Left colon (tissue), 2 donors: ENCODE results near the gene SNRNP35. TPM values are rescaled to one million over a fixed set of nuclear protein-coding genes. Genes with fewer than 3 reads are reported as not detected.
A peak's percentile ranks its signal among the peaks of the same experiment; 100 is the strongest.
"Not testable (repeated sequence)": the region's sequence is repeated elsewhere in the genome, so short reads cannot be mapped to it uniquely, and the experiment has no call there.

ENCODE experiments used
- ATAC-seq: fragments of 200-7000 bp; cut with Tn5 transposase; one replicate; pipeline ENCODE4 v1.9.1; 2020; ENCODE audit warnings: mild to moderate bottlenecking, moderate library complexity
- DNase-seq, 2 donors: peaks; one replicate each; pipeline ENCODE4 v3.0.0-alpha.2; 2020
- intact Hi-C, 2 donors: fragments of 100-400 bp; cut with DNase I in 1 of 2; cut with micrococcal nuclease in 1 of 2; formaldehyde crosslinking; loops; one replicate each; pipeline versions ENCODE4 v1.11.2 to v1.14.0; 2022; cut with DNase I, micrococcal nuclease
- total RNA-seq, 2 donors: library from RNA; stranded (reverse); fragmentation: NEBNext Ultra II Directional; extraction: Animal tissue kit (Norgen Biotek cat#: 25700); gene quantifications; one replicate each; pipeline ENCODE4 v1.2.1, GENCODE V29; 2021
- donor health status: DM: no; HTN: no; CAD: no.
- donor health status: DM: yes; HTN: yes; CAD: no.

SNRNP35 gene
- total RNA-seq, 2 donors from 2014 or later, result 18.7 to 23.8 TPM

DNA sequence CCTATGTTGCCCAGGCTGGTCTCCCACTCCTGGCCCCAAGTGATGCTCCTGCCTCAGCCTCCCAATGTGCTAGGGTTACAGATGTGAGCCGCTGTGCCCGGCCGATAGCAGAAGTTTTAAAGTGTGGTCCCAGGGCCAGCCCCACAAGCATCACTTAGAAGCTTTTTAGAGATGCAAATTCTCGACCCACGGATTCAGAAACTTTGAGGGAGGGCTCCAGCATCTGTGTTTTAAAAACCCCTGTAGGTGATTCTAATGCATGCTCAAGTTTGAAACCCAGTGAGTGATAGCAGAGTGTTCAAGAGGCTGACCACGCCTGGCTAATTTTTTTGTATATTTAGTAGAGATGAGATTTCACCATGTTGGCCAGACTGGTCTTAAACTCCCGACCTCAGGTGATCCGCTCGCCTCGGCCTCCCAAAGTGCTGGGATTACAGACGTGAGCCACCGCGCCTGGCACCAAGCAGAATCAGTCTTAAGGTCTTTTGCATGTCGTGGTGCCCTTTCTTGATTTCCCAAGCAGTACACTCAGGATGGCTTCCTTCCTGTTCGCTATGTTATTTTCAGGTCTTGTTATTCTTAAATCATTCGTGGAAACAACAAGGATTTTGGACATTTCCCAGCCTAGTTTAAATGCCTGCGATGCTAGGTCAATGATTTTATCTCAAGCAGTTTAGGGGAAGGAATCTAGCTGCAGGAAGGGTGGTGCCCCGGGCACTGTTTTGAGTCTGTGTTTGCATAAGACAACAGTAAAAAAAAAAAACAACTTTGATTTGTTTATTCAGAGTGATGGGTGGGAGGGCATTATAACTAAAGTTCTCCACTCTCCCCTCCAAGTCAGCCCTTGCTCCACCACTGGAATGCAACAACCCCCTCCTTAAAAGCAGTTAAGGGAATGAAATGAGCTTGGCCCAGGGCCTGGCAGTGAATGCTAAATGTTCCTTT, 12.3 kb upstream of the SNRNP35 start:
- intact Hi-C loops, result no loop called here
- DNase-seq (no peak), ATAC-seq (peak; percentile 58)

- no peak for ATAC-seq
- no peak for DNase-seq
- intact Hi-C loops, result no loop called here
These were observed 11.6 kb upstream of the SNRNP35 start for GRCh38 chr12:123446333-123446713.

DNA sequence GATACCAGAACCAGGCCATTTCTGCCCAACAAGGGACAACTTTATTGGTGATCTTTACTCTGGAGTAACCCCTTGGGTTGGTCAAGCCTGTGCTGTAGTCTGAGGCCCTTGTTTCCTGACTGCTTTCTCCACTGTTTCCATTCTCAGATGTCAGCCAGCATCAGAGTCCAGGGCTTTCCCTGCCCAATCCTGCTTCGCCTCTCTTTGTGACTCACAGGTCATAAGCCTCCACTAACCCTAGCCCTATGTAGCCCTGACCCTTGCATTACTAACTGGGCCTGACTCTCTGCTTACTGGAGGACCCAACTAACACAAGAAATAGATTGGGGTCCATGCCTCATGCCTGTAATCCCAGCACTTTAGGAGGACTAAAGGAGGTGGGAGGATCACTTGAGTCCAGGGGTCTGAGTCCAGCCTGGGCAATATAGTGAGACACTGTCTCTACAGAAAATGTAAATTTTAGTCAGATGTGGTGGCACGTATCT, 8.6 kb upstream of the SNRNP35 start:
- ATAC-seq, result no peak
- no peak for DNase-seq
- intact Hi-C loops, result no loop called here

GRCh38 chr12:123449856-123450255, 8.1 kb upstream of the SNRNP35 start:
- ATAC-seq (no peak), DNase-seq (no peak)
- intact Hi-C loops, result no loop called here

- DNase-seq (no peak), ATAC-seq (no peak)
- intact Hi-C loops, result no loop called here
These were observed 7.3 kb upstream of the SNRNP35 start for GRCh38 chr12:123450636-123451035.

DNA sequence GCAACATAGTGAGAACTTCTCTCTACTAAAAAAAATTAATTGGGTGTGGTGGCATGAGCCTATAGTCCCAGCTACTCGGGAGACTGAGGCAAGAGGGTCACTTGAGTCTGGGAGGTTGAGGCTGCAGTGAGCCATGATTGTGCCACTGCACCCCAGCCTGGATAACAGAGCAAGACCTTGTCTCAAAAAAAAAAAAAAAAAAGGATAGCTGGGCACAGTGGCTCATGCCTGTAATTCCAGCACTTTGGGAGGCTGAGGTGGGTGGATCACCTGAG, 5.7 kb upstream of the SNRNP35 start:
- intact Hi-C loops, DNase-seq: not testable (repeated sequence)
- peak; percentile 14 for ATAC-seq

DNA sequence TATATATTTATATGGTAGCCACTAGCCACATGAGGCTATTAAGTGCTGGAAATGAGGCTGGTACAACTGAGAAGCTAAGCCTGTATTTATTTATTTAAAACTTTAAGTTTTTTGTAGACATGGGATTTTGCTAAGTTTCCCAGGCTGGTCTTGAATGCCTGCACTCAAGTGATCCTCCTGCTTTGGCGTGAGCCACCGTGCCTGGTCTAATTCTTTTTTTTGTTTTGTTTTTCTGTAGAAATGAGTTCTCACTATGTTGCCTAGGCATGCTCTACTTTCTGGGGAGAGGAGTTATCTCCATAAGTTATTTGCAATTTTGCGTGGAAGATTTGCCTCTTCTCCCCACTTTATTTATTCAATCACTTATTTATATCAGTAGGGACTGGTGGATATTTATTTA, 4.8 kb upstream of the SNRNP35 start:
- DNase-seq (no peak), ATAC-seq (no peak)
- intact Hi-C loops, result no loop called here

GRCh38 chr12:123463174-123463573, 5.2 kb downstream of the SNRNP35 start:
- ATAC-seq, DNase-seq, intact Hi-C loops: not testable (repeated sequence)

- DNase-seq (no peak), ATAC-seq (no peak)
- intact Hi-C loops, result no loop called here
These were observed 7.1 kb downstream of the SNRNP35 start for GRCh38 chr12:123465084-123465483.

DNA sequence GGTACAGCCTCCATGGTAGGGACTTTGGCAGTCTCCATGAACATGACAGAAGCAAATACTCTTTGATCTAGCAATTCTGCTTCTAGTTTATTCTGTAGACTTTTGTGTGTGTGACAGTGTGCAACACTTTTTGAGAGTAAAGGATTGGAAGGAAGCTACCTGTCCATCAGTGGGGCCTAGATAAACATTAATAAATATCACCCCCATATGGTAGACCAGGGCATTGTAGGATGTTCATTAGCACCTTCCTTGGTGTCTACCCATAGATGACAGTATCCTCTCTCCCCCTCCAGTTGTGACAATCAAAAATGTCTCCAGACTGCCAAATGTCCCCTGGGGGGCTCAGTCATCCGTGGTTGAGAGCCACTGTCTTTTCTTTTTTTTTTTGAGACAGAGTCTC, 10.8 kb downstream of the SNRNP35 start:
- DNase-seq, result no peak
- no peak for ATAC-seq
- intact Hi-C loops, result no loop called here

DNA sequence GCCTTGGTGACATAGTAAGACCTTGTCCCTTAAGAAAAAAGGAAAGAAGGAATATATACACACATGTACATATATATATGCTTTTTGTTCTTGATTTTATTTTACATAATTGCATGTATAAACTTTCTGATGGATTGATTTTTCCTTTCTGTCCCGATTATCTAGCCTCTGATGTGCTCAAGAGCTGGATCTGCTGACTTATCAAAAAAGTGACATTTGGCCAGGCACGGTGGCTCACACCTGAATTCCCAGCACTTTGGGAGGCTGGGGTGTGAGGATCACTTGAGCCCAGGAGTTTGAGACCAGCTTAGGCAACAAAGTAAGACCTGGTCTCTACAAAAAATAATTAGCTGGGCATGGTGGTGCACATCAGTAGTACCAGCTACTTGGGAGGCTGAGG, 12.0 kb downstream of the SNRNP35 start:
- intact Hi-C loops, result no loop called here
- no peak for ATAC-seq
- no peak for DNase-seq

GRCh38 chr12:123471374-123472068, 13.6 kb downstream of the SNRNP35 start:
- no peak for ATAC-seq
- DNase-seq, result no peak
- intact Hi-C loops, result no loop called here

DNA sequence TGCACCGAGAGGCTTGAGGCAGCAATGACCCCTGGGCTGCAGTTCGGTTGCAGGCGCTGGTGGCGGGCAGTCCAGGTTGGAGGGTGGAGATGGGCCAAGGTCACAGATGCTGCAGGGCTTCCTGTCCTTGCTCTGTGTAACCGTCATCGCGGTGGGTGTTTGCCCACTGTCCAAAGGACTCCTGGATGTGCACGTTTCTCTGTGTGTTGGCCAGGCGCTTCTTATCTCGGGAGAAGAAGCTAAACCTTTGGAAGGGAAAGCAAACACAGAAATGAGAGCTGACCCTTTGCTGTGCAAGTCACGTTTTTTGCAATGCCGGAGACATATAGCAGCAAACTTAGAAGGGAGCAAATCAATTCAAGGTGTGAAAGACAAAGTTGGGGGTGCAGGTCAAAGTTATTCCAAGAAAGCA, 14.5 kb downstream of the SNRNP35 start:
- intact Hi-C loops, result no loop called here
- no peak for ATAC-seq
- no peak for DNase-seq

DNA sequence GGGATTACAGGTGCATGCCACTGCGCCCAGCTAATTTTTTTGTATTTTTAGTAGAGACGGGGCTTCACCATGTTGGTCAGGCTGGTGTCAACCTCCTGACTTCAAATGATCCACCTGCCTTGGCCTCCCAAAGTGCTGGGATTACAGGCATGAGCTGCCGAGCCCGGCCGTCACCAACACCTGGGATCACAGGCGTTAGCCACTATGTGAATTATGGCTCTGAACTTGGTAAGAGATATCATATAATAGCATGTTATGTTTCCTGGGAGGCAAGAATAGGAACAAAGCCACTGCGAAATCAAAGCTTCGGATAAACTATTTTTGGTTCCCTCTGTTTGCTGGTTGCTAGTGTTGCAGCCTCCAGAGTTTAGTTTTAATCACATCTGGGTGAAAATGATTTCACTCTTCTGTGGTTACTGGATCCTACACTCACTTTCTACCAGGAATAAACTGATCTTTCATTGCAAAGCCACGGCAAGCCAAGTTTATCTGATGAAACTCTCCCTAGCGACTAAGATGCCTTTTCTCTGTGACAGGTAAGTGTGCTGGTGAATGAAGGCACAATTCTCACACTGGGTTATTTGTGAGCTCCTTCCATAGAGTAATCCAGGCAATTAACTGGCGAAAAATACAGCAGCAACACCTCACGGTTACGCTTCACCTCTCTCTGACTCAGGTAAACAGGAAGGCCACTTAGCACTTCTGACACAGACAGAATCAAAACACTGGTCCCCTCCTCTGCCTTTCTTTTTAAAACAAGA, 16.7 kb downstream of the SNRNP35 start:
- DNase-seq, result no peak
- ATAC-seq, result no peak
- intact Hi-C loops, result no loop called here

GRCh38 chr12:123475246-123475703, 17.3 kb downstream of the SNRNP35 start:
- DNase-seq (no peak), ATAC-seq (no peak)
- intact Hi-C loops, result no loop called here

DNA sequence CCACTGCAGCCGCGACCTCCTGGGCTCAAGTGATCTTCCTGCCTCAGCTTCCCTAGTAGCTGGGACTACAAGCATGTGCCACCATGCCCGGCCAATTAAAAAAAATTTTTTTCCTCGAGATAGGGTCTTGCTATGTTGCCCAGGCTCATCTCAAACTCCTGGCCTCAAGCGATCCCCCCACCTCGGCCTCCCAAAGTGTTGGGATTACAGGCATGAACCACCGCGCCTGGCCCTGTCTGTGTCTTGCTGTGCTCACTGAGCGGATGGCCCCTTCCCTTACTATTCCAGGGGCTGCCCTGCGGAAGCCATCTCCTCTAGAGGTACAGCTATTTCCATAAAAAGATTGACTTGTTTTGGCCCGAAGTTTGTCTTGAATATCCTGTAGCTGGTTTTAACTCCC, 20.1 kb downstream of the SNRNP35 start:
- intact Hi-C loops, result no loop called here
- DNase-seq, result no peak
- no peak for ATAC-seq

DNA sequence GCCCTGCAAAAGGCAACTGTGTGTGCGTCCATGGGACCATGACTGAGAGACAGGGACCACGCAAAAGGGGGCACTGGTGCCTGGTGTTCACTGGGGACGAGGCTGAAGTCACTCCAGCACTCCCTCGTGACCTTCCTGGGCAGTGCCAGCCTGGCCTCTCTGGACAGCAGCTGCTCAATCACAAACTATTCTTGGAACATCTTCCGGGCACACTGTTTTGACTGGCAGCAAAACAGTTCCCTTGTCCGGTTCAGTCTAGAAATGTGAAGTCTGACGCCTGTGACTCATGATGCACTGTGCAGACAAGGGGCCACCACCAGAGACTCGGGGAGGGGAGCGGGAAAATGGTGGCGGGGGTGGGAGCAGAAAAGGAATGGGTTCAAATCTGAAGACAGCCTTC, 20.8 kb downstream of the SNRNP35 start:
- DNase-seq (no peak), ATAC-seq (no peak)
- intact Hi-C loops, result no loop called here

DNA sequence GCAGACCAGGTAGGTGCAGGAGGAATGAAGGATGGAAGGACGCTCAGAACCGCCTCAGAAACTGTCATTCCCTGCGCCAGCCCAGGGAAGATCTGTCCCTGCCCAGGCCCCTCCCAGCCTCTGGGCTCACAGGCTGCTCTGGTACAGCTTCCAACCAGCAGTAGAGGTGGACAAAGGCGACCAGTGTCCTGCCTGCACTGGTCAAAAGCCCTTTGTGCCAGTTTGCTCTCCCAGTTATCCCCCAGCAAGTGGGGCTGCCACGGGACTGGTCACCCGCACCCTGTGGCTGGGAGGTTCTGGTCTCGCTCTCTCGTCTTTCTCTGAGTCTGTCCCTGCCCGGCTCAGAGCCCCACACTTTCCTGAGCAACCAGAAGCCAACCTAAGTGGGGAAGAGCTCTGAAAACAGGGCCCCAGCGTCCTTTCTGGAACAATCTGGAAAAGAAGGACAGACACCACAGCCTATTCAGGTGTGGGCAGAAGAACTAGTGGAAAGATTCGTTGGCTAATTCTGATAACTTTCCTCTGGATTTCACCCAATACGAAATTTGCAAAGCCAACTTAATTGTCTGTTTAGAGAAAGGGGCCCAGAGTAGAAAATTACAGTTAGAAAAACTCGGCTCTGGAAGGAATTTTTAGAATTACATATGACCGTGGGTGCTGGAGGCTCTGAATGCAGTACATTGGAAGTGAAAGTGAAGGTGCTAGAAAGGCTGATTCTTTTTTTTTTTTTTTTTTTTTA, 21.7 kb downstream of the SNRNP35 start:
- ATAC-seq, result peak; percentile 6
- intact Hi-C loops, result no loop called here
- DNase-seq, result no peak

DNA sequence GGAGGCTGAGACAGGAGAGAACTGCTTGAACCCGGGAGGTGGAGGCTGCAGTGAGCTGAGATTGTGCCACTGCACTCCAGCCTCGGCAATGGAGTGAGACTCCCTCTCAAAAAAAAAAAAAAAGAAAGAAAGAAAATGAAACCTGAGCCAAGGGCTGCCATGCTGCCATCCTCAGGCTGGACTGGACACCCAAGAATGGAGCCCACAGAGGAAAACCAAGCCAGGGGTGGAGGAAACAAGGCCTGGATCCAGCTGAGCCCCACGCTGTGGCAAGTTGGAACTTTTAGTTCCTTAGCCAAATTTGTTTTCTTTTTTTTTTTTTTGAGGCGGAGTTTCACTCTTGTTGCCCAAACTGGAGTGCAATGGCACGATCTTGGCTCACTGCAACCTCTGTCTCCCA, 23.3 kb downstream of the SNRNP35 start:
- ATAC-seq, DNase-seq, intact Hi-C loops: not testable (repeated sequence)
